IPS DF 4.7 (cell line): ENCODE data around the gene DOP1B.

Experiments used
- DNase-seq: peaks from one replicate; pipeline ENCODE4 v3.0.0-alpha.2; 2013; ENCODE audit warnings: low spot score; ENCODE audit errors: extremely low read depth

DOP1B gene

DNA sequence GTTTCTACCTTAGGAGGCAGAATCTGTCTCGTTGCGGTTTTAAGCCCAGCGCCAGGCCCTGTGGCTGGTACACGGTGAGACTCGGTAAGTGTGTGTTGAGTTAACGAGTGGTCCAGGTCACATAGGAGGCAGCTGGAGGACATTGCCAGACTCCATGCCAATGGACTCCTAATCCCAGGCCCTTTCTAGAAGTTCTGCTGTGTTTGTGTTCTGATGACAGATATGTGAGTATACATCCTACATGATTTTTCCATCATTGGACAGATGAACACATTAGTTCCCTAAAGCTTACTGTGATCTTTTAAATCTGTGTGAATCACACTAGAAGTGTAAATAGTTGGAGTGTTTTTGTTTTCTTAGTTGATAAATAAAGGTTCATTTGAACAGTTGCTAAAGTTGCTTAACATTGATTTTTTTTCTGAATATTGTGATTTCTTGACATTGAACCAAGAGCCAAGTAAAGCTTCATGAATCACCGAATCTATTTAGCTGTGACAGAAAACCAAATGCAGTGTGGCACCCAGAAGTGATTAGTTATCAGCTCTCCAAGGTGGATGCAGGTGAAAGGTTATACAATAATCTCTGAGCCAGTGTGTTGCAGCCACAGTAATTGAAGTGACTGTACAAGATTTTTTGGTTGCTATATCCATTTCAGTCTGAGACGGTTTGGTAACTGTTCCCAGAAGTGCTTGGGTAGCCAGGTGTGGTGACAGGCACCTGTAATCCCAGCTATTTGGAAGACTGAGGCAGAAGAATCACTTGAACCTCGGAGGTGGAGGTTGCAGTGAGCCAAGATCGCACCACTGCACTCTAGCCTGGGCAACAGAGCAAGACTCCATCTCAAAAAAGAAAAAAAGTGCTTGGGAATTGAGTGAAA lies 46.3 kb downstream of the DOP1B start:
- no peak for DNase-seq

- no peak for DNase-seq
These were observed 46.9 kb downstream of the DOP1B start for GRCh38 chr21:36203603-36203889.

GRCh38 chr21:36204980-36205379 lies 48.4 kb downstream of the DOP1B start:
- no peak for DNase-seq

DNA sequence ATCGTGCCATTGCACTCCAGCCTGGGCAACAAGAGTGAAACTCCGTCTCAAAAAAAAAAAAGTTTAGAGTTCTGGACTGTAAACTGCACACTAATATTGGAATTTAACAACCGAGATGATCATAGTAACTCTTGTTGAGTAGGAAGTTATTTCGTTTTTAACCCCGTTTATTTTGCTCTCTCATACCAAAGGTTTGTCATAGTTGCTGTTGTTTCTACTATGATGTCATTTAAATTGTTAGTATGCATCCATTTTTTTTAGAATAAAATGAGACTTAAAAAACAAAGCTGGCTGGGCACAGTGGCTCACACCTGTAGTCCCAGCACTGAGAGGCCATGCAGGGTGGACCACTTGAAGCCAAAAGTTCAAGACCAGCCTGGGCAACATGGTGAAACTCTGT lies 49.3 kb downstream of the DOP1B start:
- DNase-seq, result no peak
